Astrocyte of the cerebellum (primary cell): ENCODE data around the gene C19orf38.

Experiments used
- DNase-seq: peaks from one replicate; pipeline ENCODE4 v3.0.0-alpha.2; 2011; ENCODE audit warnings: low read depth
- H3K4me3 ChIP-seq: 2 replicates; pipeline ENCODE4 v1.5.1; 2011; ENCODE audit warnings: mild to moderate bottlenecking, low read depth, low read length, moderate library complexity
- in situ Hi-C: cut with HindIII; loops from 2 replicates; pipeline ENCODE4 v1.10.0; 2017; ENCODE audit warnings: low sequenced_read_pairs
- TF ChIP-seq, protein P1 (sequence below): IDR thresholded peaks from 2 replicates; pipeline ENCODE4 v1.5.1; 2012; ENCODE audit warnings: low read length, low read depth, moderate library complexity, mild to moderate bottlenecking; ENCODE audit errors: missing control alignments

The C19orf38 gene

DNA sequence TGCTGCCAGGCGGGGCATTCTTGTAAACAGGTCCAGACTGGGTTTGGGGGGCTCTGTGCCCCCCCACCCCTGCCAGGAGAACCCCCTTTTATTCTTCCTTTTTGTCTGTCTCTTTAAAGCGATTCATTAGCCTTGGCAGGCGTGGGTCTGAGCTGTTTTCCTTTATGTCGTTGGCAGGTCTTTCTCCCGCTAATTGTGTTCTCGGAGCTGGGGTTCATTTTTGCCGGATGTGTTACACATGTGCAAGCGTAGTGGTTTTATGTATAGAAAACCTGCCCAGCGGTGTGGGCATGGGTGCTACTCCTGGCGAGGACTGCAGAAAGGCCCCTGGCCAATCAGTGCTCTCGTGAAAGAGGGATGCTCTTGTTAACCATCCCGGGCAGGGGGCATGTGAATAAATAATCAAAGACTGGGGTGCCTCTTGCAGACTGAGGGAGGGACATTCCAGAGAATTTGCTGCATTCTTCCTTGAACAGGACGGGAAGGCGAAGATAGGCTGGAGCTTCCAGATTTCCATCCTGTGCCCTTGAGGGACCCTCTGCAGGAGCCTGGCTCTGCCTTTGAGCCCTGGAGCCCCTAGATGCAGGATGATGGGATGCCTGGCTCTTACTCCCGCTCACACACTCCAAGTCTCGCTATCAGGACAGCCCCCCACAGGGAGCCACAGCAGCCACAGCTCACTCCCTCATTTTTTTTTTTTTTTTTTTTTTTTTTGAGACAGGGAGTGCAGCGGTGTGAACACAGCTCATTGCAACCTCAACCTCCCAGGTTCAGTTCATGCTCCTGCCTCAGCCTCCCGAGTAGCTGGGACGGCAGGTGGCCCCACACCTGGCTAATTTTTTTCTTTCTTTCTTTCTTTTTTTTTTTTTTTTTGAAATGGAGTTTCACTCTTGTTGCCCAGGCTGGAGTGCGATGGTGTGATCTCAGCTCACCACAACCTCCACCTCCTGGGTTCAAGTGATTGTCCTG is 37.3 kb downstream of the C19orf38 start:
- no peak for DNase-seq
- in situ Hi-C loops: no loop called here
- H3K4me3 ChIP-seq: no peak overlapping the region
- TF ChIP-seq, protein P1, sequence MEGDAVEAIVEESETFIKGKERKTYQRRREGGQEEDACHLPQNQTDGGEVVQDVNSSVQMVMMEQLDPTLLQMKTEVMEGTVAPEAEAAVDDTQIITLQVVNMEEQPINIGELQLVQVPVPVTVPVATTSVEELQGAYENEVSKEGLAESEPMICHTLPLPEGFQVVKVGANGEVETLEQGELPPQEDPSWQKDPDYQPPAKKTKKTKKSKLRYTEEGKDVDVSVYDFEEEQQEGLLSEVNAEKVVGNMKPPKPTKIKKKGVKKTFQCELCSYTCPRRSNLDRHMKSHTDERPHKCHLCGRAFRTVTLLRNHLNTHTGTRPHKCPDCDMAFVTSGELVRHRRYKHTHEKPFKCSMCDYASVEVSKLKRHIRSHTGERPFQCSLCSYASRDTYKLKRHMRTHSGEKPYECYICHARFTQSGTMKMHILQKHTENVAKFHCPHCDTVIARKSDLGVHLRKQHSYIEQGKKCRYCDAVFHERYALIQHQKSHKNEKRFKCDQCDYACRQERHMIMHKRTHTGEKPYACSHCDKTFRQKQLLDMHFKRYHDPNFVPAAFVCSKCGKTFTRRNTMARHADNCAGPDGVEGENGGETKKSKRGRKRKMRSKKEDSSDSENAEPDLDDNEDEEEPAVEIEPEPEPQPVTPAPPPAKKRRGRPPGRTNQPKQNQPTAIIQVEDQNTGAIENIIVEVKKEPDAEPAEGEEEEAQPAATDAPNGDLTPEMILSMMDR: no peak

DNA sequence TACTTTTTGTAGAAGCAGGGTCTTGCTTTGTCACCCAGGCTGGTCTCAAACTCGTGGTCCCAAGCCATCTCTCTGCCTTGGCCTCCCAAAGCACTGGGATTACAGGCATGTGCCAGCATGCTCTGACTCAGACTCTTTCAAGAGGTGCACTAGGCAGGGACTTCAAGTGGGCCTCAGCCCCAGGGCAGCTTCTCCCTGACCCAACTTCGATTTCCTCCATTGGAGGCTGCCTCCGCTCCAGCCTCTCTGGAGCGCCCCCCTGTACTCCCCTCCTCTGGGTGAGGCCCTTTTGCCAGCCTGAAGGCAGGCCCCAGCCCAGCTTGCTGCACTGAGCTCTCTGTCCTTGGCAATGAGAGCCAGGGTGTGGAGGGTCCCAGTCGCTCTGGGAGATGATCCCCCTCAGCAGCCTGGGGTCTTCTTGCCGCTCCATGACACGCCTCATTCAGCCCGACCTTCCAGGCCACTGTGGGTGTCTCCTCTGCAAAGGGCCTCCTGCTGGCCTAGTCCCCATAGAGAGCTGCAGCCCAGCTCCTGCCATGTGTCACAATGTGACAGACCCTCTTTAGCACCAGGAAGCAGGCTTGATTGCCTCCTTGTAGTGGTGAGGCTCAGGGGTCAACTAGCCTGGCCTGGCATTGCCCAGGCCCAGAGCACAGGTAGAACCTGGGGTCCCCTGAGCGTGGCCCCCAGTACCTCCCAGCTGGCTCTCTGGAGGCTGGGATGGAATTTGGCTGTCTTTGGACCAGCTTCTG is 39.6 kb downstream of the C19orf38 start:
- H3K4me3 ChIP-seq: no peak overlapping the region
- TF ChIP-seq, protein P1: no peak
- DNase-seq: no peak
- in situ Hi-C loops: no loop called here

DNA sequence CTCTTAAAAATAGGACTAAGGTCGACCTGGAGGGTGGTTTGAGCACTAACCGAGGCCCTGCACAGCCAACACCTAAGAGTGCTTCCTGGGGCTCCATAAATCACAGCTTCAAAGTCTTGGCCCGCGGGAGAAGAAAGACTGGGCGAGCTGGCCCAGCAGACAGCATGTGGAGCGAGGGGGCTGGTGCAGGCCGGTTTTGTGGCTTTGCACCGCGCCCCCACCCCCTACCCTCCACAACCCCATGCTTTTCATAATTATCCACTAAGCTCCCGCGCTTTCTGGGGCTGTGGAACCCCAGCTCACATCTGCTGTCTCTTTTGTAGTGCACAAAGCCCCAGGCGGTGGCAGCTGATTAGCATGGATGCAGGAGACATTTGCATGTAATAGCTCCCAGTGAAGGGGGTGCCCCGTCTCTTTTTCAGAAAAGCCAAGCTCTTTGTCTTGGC is 40.2 kb downstream of the C19orf38 start:
- TF ChIP-seq, protein P1: no peak
- in situ Hi-C loops: no loop called here
- DNase-seq: no peak
- no peak overlapping the region for H3K4me3 ChIP-seq

DNA sequence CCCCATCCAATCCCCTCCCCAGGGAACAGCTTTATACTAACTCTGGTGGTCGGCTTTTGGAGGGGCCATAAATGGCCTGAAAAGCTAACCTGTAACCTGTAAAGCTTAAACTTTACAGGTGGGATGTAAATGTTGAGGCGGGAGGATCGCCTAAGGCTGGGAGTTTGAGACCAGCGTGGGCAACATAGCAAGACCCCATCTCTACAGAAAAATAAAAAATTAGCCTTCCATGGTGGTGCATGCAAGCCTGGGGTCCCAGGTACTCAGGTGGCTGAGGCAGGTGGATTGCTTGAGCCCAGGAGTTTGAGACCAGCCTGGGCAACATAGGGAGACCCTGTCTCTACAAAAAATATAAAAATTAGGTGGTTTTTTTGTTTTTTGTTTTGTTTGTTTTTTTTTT is 41.7 kb downstream of the C19orf38 start:
- H3K4me3 ChIP-seq: no peak overlapping the region
- DNase-seq: no peak
- TF ChIP-seq, protein P1: no peak
- in situ Hi-C loops: loop anchor here (10.0 kb wide), 1 partner anchor 135 kb away; no protein-coding TSS in a partner anchor

DNA sequence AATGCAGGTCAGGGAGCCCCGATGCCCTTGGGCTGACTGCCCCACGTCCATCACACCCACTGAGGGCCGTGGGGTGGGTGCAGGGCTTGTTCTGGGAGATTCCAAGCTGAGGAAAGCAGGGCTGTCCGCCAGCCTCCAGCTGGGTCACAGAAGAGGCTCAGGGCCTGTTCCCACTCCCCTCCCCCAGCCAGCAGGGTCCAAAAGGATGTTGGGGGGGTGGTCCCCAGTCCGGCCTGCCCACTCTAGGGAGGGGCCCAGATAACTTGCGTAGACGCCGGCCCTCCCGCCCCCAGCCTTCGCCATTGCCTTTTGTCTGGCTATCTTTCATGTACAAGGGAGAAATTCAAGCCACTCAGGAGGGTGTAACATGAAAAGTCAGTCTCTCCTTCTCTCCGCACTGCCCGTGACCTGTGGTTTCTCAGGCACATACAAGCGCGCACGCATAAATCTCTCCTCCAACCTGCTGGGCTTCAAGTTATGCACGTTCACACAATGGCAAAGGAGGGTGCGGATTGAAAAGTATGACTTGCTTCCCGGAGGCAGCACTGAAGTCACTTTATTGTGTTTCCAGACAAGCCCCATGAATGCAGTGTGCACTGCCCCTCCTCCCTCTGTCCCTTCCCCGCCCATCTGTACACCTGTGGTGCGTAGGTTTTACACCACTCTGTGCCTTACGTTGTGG is 43.3 kb downstream of the C19orf38 start:
- H3K4me3 ChIP-seq: no peak overlapping the region
- in situ Hi-C loops: loop anchor here (10.0 kb wide), 1 partner anchor 133 kb away; no protein-coding TSS in a partner anchor
- TF ChIP-seq, protein P1: no peak
- DNase-seq: no peak

DNA sequence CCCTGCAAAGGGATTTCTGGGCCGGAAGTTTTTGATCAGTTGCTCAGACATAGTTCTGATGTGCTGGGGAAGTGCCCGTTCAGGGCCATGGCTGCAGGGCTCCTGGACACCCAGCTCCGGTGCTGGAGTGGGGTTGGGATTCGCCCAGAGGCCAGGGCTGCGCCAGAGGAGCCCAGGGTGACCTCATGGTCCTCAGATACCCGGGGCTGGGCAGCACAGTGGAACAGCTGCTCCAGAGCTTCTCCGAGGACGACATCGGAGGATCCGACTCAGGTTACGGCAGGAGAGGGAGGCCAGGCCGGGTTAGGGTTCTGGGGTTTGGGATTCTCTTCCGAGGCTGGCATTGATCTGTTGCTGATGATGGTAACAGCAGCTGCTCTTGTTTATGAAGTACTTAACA is 44.0 kb downstream of the C19orf38 start:
- DNase-seq: no peak
- TF ChIP-seq, protein P1: no peak
- in situ Hi-C loops: loop anchor here (10.0 kb wide), 1 partner anchor 133 kb away; no protein-coding TSS in a partner anchor

More for the DNA sequence above, 44.0 kb downstream of the C19orf38 start:
- H3K4me3 ChIP-seq: no peak overlapping the region
